Stimulated activated CD4-positive, alpha-beta T cell treated with anti-CD3 and anti-CD28 coated beads, Interleukin-12 subunit alpha, Interleukin-12 subunit beta, amount 100 ng/mL, for 48 hours (primary cell): ENCODE data around the gene CABLES1.
"Not testable (repeated sequence)": the region's sequence is repeated elsewhere in the genome, so short reads cannot be mapped to it uniquely, and the experiment has no call there.

Source experiments
- DNase-seq, 3 donors: peaks; one replicate each; pipeline ENCODE4 v3.0.0-alpha.2; 2020; ENCODE audit warnings: low read depth in 2 of 3, low spot score in 1 of 3

The CABLES1 gene

GRCh38 chr18:23263551-23264235 is 128.4 kb downstream of the CABLES1 start:
- DNase-seq: no peak

DNA sequence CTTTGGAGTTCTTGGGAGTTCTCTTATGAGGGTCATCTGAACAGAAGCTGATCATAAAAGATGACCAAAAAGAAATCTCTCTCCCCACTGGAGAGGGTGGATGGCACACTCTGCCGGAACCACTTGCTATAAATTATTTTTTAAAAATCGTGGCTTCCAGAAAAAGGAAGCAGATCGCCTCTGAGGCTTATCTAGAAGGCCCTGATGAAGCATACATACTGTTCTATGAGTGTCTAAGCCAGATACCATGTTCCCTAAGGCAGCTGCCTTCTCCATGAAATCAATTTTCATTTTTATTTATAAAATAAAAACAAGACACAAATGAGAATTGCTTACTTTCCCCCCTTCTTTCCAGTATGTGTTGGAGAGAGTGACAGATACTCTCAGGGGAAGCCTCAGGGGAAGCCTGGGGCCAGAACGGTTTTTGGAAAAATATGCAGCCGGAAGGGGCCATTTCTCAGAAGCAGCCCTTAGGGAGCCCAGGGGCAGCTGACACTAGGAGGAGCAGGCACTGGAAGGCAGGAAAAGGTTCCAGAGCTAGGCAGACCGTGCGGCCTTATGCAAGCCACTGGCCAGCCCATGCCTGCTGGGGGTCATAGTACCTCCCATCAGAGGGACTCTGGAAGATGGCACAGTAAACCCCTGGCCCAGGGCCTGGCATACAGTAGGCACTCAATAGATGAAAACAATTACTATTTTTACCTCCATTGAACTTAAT is 130.6 kb downstream of the CABLES1 start:
- no peak for DNase-seq

DNA sequence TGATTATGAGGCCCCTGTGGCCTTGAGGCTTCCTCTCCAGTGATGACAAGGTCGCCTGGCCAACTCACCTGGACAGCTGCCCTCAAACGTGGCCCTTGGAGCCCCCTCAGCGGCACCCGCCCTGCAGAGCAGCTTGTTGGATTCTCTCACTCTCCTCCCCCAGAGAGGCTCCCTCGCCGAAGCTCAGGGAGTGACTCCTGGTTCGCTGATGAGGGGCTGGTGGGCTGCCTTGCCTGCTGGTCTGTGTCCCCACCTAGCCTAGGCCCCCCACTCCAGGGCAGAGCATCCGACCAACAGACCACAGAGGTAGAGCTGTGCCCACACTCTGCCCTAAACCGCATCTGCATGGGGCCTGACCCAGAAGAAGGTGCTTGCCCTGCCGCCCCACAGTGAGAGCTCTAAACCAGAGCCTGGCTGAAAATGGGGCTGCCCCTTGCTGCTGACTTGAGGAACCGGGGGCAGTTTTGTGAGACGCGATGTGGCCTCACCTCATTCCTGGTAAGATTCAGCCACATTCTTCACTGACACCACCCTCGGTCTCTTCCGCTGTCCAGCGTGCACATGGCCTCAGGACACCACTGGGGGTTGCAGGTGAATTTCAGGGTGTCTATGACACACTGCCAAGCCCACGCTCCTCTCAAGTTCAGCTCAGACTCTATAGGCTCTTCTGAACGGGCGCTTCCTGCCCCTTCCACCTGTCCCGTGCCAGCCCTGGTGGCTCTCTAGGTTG is 131.6 kb downstream of the CABLES1 start:
- DNase-seq: no peak

DNA sequence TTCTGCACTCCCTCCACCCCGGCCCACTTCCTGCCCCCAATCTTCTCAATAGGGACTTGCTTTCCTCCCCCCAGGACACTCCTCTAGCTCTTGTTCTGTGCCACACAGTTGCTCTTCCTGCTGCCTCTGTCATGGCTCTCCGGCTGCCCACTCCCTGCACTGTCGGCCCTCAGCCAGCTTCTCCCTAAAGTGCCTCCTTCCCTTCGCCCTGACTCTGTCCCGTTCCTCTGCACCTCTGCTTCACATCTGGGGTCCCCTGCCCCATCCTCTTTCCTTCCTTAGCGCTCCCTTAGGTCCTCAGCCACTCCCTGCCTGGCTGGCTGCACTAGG is 132.1 kb downstream of the CABLES1 start:
- no peak for DNase-seq

DNA sequence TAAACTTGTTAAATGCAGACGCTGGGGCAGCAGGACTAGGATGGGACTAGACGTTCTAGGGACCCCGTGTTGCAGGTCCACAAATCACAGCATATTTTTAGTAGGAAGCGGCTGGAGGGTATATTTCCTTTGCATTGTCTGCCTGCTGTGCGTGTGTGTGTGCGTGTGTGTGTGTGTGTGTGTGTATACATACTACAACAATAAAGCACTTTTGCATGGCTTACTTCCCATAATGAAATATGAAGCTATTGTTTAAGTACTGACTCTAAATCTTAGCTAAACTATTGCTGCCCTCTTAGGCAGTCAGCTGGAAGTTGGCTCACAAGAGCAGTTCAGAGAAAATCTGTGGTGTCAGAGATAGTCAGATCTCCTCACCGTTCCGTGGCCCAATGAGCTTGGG is 133.4 kb downstream of the CABLES1 start:
- no peak for DNase-seq

- not testable (repeated sequence) for DNase-seq
Measured at GRCh38 chr18:23269068-23269467, 133.8 kb downstream of the CABLES1 start.

DNA sequence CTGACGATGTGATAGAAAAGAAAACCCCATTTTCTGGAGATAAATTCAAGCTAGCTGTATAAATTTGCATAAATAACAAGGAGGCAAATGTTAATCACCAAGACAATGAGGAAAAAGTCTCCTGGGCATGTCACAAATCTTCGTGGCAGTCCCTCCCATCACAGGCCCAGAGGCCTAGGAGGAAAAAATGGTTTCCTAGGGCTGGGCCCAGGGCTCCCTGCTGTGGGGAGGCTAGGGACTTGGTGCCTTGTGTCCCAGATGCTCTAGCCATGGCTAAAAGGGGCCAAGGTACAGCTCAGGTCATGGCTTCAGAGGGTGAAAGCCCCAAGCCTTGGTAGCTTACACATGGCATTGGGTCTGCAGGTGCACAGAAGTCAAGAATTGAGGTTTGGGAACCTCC is 134.6 kb downstream of the CABLES1 start:
- DNase-seq: no peak

GRCh38 chr18:23270986-23271680 is 135.8 kb downstream of the CABLES1 start:
- no peak for DNase-seq

DNA sequence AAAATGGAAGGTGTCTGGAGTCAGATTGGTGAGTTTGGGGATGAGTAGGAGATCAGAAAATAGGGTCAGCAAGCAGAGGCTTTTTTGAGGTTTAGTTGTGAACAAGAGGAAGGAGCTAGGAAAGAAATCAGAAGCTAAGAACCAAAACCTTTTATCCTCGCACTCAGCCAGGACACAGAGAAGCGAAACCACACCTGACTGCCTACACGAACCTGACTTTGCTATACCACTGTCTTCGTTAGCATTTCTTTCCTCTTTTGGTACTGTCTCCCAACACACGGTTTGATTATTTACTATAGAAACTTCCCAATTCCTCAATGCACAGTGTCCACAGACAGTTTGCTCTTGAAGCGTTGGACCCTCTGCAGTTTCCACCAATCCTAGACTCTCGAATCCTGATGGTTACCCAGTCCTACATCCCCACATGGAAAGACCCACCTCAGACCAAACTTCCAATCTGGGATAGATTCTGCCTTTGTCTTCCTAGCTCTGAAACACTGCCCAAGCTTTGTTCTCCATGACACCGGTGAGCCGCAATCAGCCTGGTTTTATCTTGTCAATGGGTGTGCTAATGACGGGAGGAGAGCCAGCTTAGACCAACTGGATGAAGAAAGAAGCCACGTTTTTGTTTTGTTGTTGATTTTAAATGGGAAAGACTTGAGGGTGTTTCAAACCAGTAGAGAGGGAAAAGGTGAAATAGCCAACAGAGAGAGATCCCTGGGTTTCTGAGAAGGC is 137.4 kb downstream of the CABLES1 start:
- DNase-seq: no peak

DNA sequence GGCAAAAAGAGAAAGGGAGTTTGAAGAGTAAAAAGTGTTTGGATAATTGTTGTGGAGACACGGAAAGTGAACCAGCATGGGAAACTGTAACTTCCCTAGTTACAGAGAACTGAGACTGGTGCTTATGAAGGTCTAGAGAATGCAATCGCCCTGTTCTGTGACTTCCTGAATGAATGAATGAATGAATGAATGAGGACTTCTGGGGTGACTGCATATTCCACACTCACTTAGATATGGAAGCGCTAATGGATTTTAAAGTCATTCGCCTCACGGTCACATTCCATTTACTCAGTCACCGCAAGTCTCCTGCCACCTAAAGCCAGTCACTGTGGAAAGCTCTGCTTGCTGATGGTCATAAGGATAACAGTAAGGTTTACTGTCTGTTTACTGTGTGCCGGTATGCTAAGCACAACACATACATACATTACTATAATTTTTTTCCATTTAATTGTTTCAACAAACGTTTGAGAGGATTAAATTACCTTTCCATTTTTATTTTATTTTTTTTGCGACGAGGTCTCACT is 138.2 kb downstream of the CABLES1 start:
- no peak for DNase-seq

- DNase-seq: no peak
Measured at GRCh38 chr18:23274638-23275482, 139.6 kb downstream of the CABLES1 start.

DNA sequence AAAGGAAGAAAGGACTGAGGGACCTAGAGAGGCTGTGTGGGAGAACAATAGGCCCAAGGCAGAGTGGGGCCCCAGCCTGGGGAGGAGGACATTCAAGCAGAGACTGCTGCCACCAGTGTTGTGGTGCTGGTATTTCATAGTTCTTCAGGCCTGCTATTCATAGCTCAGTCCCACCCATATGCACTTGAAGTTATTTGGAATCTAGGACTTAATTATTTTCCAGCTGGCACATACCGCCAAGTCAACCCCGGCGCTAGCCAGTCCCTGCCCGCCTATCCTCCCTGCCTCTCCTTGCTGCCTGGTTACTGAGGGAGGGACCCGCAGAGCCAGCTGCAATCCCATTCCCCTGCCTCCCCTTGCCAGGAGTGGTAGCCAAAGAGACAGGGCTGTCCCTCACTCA is 141.2 kb downstream of the CABLES1 start:
- DNase-seq: no peak

- no peak for DNase-seq
Measured at GRCh38 chr18:23277399-23277798, 142.1 kb downstream of the CABLES1 start.

DNA sequence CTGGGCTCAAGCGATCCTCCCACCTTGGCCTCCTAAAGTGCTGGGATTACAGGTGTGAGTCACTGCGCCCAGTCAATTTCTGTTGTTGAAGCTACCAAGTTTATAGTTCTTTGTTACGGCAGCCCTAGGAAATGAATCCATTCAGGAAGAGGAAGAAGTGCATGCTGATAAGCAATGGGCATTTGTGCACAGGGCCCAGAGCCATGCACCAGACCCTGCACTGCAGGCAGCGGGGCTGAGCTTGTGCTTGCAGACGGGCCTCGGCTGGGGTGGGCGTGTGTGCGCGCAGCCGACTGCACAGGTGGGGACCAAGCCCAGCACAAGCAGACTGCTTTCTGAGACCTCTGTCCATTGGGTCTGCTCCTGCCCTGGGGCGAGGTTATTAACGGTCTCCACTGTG is 144.6 kb downstream of the CABLES1 start:
- no peak for DNase-seq

GRCh38 chr18:23280844-23281243 is 145.6 kb downstream of the CABLES1 start:
- DNase-seq: no peak

DNA sequence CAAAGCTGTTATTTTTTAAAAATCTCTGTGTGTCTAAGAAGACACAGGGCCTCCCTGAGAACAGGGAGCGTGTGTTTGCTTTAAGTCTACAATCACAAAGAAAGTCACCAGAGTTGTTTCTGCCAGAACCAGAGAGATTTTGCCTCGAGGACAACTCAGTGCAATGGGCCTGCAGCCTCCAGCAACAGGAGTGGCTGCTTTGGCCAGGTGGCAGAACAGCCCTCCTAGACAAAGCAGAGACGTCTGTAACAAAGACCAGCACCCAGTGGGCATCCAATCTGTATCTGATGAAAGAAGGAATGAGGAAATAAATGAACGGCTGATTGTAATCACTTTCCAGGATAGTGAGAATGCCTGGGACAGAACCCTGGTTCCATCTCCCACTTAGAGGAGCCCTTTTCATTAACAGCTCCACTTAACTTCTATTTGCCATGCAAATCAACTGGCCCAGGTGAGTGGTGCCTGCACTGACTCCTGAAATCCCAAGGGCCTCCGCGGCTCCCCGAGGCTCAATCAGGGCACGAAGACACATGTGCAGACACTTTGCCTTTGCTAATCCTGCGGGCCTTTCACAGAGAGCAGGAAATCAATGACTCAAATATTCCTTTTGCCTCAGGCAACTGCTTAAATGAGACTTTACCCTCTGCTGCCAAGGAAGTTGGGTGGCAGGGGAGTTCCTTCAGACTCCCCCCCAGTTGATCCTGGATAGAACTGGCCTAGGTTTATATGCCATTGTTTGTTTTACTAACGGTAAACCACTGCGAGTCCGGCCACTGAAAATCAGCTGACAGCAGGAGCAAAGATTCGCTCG is 146.5 kb downstream of the CABLES1 start:
- no peak for DNase-seq

- DNase-seq: no peak
Measured at GRCh38 chr18:23282437-23282781, 147.1 kb downstream of the CABLES1 start.

DNA sequence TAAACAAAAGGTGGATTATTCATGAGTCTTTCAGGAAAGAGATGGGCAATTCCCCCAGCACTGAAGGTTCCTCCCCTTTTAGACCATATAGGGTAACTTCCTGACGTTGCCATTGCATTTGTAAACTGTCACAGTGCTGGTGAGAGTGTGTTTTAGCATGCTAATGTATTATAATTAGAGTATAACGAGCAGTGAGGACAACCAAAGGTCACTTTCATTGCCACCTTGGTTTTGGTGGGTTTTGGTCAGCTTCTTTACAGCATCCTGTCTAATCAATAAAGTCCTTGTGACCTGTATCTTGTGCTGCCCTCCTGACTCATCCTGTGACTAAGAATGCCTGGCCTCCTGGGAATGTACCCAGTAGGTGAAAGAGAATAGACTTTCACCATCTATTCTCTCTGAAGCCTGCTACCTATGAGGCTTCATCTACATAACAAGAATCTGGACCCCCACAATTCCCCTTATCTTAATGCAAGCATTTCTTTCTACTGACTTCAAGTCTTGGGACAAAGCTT is 148.7 kb downstream of the CABLES1 start:
- no peak for DNase-seq

- DNase-seq: no peak
Measured at GRCh38 chr18:23284629-23285028, 149.3 kb downstream of the CABLES1 start.
